Stimulated activated naive CD8-positive, alpha-beta T cell treated with anti-CD3 and anti-CD28 coated beads, Interleukin-15, amount 100 ng/mL, for 72 hours (primary cell): ENCODE results near the gene LAMA5.

Experiments
- ATAC-seq: fragments of 150-1000 bp; cut with Tn5 transposase; 2 replicates; pipeline ENCODE4 v1.10.0; 2021; ENCODE audit warnings: mild to moderate bottlenecking, moderate library complexity
- DNase-seq, 2 donors: peaks; one replicate each; pipeline ENCODE4 v3.0.0; 2021 to 2022
- H3K27ac Mint-ChIP-seq, 2 donors: one replicate each; pipeline ENCODE4 v1.8.0; 2022; ENCODE audit warnings: mild to moderate bottlenecking in 2 of 2, mixed read lengths in 2 of 2, moderate library complexity in 2 of 2
- H3K27me3 Mint-ChIP-seq: one replicate; pipeline ENCODE4 v1.8.0; 2022; ENCODE audit warnings: mixed read lengths
- H3K4me1 Mint-ChIP-seq: one replicate; pipeline ENCODE4 v1.8.0; 2022; ENCODE audit warnings: mild to moderate bottlenecking, mixed read lengths
- H3K4me3 Mint-ChIP-seq, 2 donors: one replicate each; pipeline ENCODE4 v1.8.0; 2022; ENCODE audit warnings: mild to moderate bottlenecking in 2 of 2, mixed read lengths in 2 of 2, moderate library complexity in 1 of 2
- H3K9me3 Mint-ChIP-seq, 2 donors: one replicate each; pipeline ENCODE4 v1.8.0; 2022; ENCODE audit warnings: mixed read lengths in 2 of 2

Gene LAMA5

GRCh38 chr20:62327726-62328495 lies 39.2 kb downstream of the LAMA5 start:
- no peak for ATAC-seq
- H3K4me1 Mint-ChIP-seq: no peaks in the 10 kb centered on the region
- H3K9me3 Mint-ChIP-seq: no peaks in the 10 kb centered on the region
- no peak overlapping the region for H3K4me3 Mint-ChIP-seq
- H3K27me3 Mint-ChIP-seq: no peaks in the 10 kb centered on the region
- DNase-seq: no peak
- no peak overlapping the region for H3K27ac Mint-ChIP-seq

DNA sequence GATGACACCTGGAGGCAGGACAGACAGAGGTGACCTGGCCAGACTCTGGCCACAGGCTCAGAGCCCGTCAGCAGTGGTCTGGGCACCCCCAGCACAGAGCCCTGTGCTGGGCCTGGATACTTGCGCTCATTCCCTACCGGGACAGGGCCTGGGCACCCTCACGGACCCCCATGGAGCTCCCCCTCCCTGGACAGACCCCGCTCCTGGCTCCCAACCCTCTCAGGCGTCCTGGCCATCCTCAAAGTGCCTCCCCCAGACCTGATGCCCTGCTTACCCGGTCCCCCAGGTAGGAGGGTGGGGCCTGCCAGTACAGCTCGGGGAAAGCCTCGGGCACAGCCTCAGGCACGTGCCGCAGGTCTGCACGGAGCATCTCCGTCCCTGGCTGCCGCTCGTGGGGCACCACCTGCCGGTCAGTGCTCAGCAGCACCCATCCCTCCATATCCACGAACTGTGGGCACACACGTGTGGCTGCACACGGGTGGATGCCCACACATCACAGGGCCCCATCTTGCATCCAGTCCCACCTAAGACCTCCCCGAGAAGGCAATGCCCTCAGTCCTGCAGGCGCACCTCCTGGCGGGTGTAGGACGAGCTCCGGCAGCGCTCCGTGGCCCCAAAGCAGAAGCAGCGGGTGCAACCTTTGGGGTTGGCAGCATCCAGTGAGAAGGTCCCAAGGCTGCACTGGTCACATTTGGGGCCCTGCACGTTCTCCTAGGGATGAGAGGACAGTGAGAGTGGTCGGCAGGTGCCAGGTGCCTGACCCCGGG lies 40.0 kb downstream of the LAMA5 start:
- no peak for DNase-seq
- H3K4me1 Mint-ChIP-seq: no peaks in the 10 kb centered on the region
- H3K27me3 Mint-ChIP-seq: no peaks in the 10 kb centered on the region
- no peaks in the 10 kb centered on the region for H3K9me3 Mint-ChIP-seq
- ATAC-seq: no peak
- no peak overlapping the region for H3K4me3 Mint-ChIP-seq
- no peak overlapping the region for H3K27ac Mint-ChIP-seq

DNA sequence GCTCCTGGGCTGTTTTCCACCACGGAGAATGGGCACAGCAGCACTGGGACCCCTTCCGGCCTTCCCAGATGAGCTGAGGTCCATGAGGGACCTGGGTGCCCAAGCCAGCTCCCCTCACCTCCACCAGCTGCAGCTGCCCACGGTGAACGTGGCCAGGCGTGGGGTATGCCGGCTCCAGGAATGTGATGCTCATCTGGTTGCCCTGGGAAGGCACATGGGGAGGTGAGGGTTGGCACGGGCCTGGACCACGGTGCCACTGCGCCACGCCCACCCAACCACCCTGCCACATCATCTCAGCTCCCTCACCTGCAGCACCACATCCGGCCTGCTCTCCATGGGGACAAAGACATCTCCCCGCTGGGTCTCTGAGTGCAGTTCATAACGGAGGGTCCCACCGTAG lies 40.6 kb downstream of the LAMA5 start:
- no peak for ATAC-seq
- Mint-ChIP-seq H3K27ac (no peak overlapping the region), H3K9me3 (no peaks in the 10 kb centered on the region), H3K4me1 (no peaks in the 10 kb centered on the region), H3K4me3 (no peak overlapping the region), H3K27me3 (no peaks in the 10 kb centered on the region)
- DNase-seq: no peak

GRCh38 chr20:62325172-62325905 lies 41.8 kb downstream of the LAMA5 start:
- DNase-seq (no peak), ATAC-seq (no peak)
- H3K27me3 Mint-ChIP-seq: no peaks in the 10 kb centered on the region
- H3K4me3 Mint-ChIP-seq: no peak overlapping the region
- H3K9me3 Mint-ChIP-seq: no peaks in the 10 kb centered on the region
- H3K4me1 Mint-ChIP-seq: no peaks in the 10 kb centered on the region
- peak overlapping the region in 1 of 2 donors; percentile 7 for H3K27ac Mint-ChIP-seq

DNA sequence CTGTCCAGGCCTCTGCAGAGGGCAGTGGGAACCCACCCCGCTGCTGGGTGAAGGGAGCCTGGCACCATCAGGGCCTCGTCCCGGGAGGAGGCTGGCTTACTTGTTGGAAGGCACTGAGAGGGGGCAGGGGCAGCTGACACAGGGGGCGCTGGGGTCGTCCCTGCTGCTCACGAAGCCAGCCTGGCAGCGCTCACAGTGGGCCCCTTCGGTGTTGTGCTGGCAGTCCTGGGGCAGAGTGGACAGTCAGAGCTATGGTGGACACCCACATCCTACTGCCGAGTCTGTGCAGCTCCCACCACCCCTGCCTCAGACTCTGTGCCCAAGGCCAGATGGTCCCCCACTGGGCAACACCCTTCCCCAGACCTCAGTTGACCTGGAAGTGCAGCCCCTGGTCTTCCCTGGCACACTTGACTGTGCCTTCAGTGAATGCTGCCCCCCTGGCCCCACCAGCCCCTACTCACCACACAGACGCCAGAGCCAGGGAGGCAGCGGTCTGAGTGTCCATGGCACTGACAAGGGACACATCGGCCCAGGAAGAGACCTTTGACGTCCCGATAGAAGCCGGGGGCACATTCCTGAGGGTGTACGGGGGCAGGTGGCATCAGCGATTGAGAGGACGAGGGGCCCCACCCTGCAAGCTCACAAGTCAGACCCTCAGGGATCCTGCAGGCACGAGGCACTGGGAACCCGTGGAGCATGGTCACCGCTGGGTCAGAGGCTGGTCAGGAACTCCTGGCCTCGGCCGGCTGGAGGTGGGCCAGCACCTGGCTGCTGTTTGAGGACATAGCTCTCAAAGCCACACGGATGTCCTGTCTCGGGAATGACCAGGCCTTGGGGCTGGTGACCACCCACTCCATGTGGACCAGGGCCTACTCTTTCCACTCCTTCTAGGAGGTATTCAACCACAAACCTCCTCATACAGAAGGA lies 42.9 kb downstream of the LAMA5 start:
- Mint-ChIP-seq H3K4me3 (no peak overlapping the region), H3K9me3 (no peaks in the 10 kb centered on the region), H3K27me3 (no peaks in the 10 kb centered on the region), H3K4me1 (no peaks in the 10 kb centered on the region), H3K27ac (no peak overlapping the region)
- DNase-seq (no peak), ATAC-seq (no peak)

DNA sequence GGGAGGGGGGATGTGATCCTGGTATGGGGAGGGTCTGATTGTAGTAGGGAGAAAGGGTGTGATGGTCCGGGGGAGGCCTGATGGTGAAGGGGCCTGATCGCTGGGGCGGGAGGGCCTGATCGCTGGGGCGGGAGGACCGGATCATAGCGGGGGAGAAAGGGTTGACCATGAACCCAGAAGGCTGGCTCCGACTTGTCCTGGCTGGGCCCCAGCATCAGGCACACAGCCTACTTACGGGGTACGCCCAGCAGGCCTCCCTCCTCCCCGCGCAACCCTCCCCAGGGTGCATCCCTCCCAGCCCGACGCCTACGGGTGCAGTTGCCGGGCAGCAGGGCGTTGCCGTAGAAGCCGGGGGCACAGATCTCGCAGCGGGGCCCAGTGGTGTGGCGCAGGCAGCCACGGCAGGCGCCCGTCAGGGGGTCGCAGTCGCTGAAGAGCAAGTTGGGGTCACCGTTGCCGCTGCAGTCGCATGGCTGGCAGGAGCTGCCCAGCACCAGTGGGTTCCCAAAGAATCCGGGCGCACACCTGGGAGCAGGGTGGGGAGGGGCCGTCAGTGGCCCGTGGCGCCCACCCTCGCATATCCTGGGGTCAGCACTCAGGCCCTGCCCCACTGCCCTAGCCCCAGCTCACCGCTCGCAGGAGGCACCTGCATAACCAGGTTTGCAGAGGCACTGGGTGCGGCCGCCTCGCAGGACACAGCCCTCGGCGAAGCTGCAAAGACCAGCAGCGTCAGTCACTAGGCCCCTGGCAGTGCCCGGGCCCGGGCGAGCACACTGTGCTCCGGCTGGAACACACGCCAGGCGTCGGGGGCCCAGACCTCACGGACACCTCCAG lies 43.7 kb downstream of the LAMA5 start:
- no peak overlapping the region for H3K27ac Mint-ChIP-seq
- no peaks in the 10 kb centered on the region for H3K4me1 Mint-ChIP-seq
- H3K4me3 Mint-ChIP-seq: no peak overlapping the region
- ATAC-seq: no peak
- no peaks in the 10 kb centered on the region for H3K9me3 Mint-ChIP-seq
- no peaks in the 10 kb centered on the region for H3K27me3 Mint-ChIP-seq
- DNase-seq: no peak

GRCh38 chr20:62322492-62323041 lies 44.5 kb downstream of the LAMA5 start:
- ATAC-seq: peak; percentile 13
- Mint-ChIP-seq H3K9me3 (no peaks in the 10 kb centered on the region), H3K4me3 (no peak overlapping the region), H3K27me3 (no peaks in the 10 kb centered on the region), H3K27ac (peak overlapping the region in 1 of 2 donors; percentile 27), H3K4me1 (no peaks in the 10 kb centered on the region)
- no peak for DNase-seq

GRCh38 chr20:62321975-62322374 lies 45.1 kb downstream of the LAMA5 start:
- no peak overlapping the region for H3K4me3 Mint-ChIP-seq
- no peak overlapping the region for H3K27ac Mint-ChIP-seq
- H3K4me1 Mint-ChIP-seq: no peaks in the 10 kb centered on the region
- H3K27me3 Mint-ChIP-seq: no peaks in the 10 kb centered on the region
- no peak for DNase-seq
- no peaks in the 10 kb centered on the region for H3K9me3 Mint-ChIP-seq
- ATAC-seq: no peak

DNA sequence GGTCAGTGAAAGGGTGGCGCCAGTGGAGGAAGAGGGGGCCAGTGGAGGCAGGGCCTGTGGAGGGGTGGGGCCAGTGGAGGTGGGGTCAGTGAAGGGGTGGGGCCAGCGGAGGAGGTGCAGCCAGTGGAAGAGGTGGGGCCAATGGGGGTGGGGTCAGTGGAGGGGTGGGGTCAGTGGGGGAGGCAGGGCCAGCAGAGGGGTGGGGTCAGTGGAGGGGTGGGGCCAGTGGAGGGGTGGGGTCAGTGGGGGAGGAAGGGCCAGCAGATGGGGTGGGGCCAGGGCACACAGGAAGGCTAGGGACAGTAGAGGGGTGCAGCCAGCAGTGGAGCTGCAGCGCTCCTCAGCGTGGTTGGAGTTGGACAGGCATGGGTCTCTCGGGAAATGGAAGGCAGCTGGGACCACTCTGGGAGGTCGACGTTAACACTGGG lies 45.6 kb downstream of the LAMA5 start:
- Mint-ChIP-seq H3K27ac (no peak overlapping the region), H3K4me1 (peaks cover 3% of the 10 kb centered on the region), H3K9me3 (no peaks in the 10 kb centered on the region), H3K27me3 (no peaks in the 10 kb centered on the region), H3K4me3 (no peak overlapping the region)
- no peak for ATAC-seq
- DNase-seq: no peak

DNA sequence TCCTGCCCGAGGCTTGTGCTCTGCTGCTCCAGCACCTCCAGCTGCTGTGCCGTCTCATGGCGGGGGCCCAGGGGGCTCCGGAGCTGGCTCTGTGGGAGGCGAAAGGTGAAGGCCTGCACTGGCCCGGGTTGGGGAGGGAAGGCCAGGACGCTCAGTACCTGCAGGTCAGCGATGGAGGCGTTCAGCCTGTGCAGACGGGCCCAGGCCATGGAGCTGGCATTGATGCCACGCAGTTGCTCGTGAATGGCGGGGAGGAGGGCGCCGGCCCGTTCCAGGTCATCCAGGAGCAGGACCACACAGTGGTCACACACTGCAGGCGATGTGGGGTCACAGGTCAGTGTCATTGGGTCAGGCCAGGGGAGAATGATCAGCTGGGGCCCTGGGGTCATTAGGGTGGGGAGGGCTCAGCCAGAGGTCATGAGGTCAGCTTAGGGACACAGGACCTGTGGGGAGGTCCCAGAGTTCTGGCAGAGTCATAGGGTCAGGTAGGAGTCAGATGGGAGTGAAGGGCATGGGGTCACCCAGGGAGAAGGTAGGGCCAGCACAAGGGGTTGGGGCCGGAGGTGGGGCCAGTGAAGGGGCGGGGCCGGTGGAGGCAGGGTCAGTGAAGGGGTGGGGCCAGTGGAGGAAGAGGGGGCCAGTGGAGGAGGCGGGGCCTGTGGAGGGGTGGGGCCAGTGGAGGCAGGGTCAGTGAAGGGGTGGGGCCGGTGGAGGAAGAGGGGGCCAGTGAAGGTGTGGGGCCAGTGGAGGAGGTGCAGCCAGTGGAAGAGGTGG lies 46.3 kb downstream of the LAMA5 start:
- H3K27ac Mint-ChIP-seq: no peak overlapping the region
- DNase-seq: no peak
- no peak overlapping the region for H3K4me3 Mint-ChIP-seq
- no peak for ATAC-seq
- H3K9me3 Mint-ChIP-seq: no peaks in the 10 kb centered on the region
- peaks cover 6% of the 10 kb centered on the region for H3K4me1 Mint-ChIP-seq
- H3K27me3 Mint-ChIP-seq: no peaks in the 10 kb centered on the region

- no peak overlapping the region for H3K27ac Mint-ChIP-seq
- ATAC-seq (no peak), DNase-seq (no peak)
- H3K4me3 Mint-ChIP-seq: no peak overlapping the region
- peaks cover 6% of the 10 kb centered on the region for H3K4me1 Mint-ChIP-seq
- no peaks in the 10 kb centered on the region for H3K9me3 Mint-ChIP-seq
- H3K27me3 Mint-ChIP-seq: no peaks in the 10 kb centered on the region
Measured at GRCh38 chr20:62319346-62319909, 47.7 kb downstream of the LAMA5 start.

GRCh38 chr20:62318400-62319345 lies 48.4 kb downstream of the LAMA5 start:
- no peaks in the 10 kb centered on the region for H3K27me3 Mint-ChIP-seq
- no peaks in the 10 kb centered on the region for H3K9me3 Mint-ChIP-seq
- peak; percentile 32 to 57 for DNase-seq
- no peak overlapping the region for H3K4me3 Mint-ChIP-seq
- peak; percentile 45 for ATAC-seq
- peaks cover 6% of the 10 kb centered on the region for H3K4me1 Mint-ChIP-seq
- H3K27ac Mint-ChIP-seq: peak overlapping the region in 1 of 2 donors; percentile 42
